HG03095 (cell line): ENCODE measurements around the gene WDR41.
A peak's percentile ranks its signal among the peaks of the same experiment; 100 is the strongest.
"Not testable (repeated sequence)": the region's sequence is repeated elsewhere in the genome, so short reads cannot be mapped to it uniquely, and the experiment has no call there.

ENCODE experiments used
- ATAC-seq: cut with Tn5 transposase; IDR thresholded peaks from one replicate; pipeline ENCODE4 v1.9.1; 2021; ENCODE audit warnings: moderate library complexity; ENCODE audit not compliant: unreplicated experiment

The WDR41 gene

GRCh38 chr5:77491783-77492652 is at the start of gene WDR41:
Gene WDR41 (minus strand): TSS chr5:77492316. CDS start chr5:77492220, 96 bp downstream.
- ATAC-seq: peak; percentile 85

- no peak for ATAC-seq
Measured at GRCh38 chr5:77531297-77531696, 39.2 kb upstream of the WDR41 start.

GRCh38 chr5:77518304-77518703 is 26.2 kb upstream of the WDR41 start:
- ATAC-seq: no peak

GRCh38 chr5:77514457-77514856 is 22.3 kb upstream of the WDR41 start:
- no peak for ATAC-seq

- ATAC-seq: no peak
Measured at GRCh38 chr5:77513321-77513720, 21.2 kb upstream of the WDR41 start.

- ATAC-seq: not testable (repeated sequence)
Measured at GRCh38 chr5:77501132-77501531, 9.0 kb upstream of the WDR41 start.

- ATAC-seq: no peak
Measured at GRCh38 chr5:77499973-77500372, 7.9 kb upstream of the WDR41 start.

- no peak for ATAC-seq
Measured at GRCh38 chr5:77499441-77499840, 7.3 kb upstream of the WDR41 start.

- ATAC-seq: no peak
Measured at GRCh38 chr5:77498952-77499351, 6.8 kb upstream of the WDR41 start.

- no peak for ATAC-seq
Measured at GRCh38 chr5:77494935-77495334, 2.8 kb upstream of the WDR41 start.

GRCh38 chr5:77492653-77493000 is 511 bp upstream of the WDR41 start:
- ATAC-seq: no peak

- ATAC-seq: not testable (repeated sequence)
Measured at GRCh38 chr5:77490741-77491344, 1.3 kb downstream of the WDR41 start.

- ATAC-seq: no peak
Measured at GRCh38 chr5:77486344-77486962, 5.7 kb downstream of the WDR41 start.

- no peak for ATAC-seq
Measured at GRCh38 chr5:77483682-77484081, 8.4 kb downstream of the WDR41 start.

GRCh38 chr5:77475041-77475440 is 17.1 kb downstream of the WDR41 start:
- ATAC-seq: not testable (repeated sequence)

GRCh38 chr5:77468875-77469274 is 23.2 kb downstream of the WDR41 start:
- ATAC-seq: not testable (repeated sequence)

GRCh38 chr5:77463905-77464304 is 28.2 kb downstream of the WDR41 start:
- ATAC-seq: no peak

GRCh38 chr5:77461287-77461686 is 30.8 kb downstream of the WDR41 start:
- no peak for ATAC-seq

- ATAC-seq: no peak
Measured at GRCh38 chr5:77454123-77454522, 38.0 kb downstream of the WDR41 start.

- no peak for ATAC-seq
Measured at GRCh38 chr5:77452351-77452750, 39.8 kb downstream of the WDR41 start.

- ATAC-seq: no peak
Measured at GRCh38 chr5:77449981-77450380, 42.1 kb downstream of the WDR41 start.

GRCh38 chr5:77449277-77449676 is 42.8 kb downstream of the WDR41 start:
- no peak for ATAC-seq
